Astrocyte (in vitro differentiated cells and primary cell): Measurements from ENCODE around the gene ENDOV. TPM values are rescaled to one million over a fixed set of nuclear protein-coding genes. Genes with fewer than 3 reads are reported as not detected.

ENCODE experiments used
- DNase-seq: peaks from one replicate; pipeline ENCODE4 v3.0.0-alpha.2; 2010; ENCODE audit warnings: low read depth
- FAIRE-seq: peaks from 2 replicates; lab custom pipeline; 2011; peaks lifted over from hg19 to GRCh38; lab: Jason Lieb, UNC
- H2AFZ ChIP-seq: 2 replicates; pipeline ENCODE4 v1.6.0; 2012; ENCODE audit warnings: low read depth, low read length, inconsistent platforms
- H3K27ac ChIP-seq: 2 replicates; pipeline ENCODE4 v1.5.1; 2011; ENCODE audit warnings: low read depth, low read length, inconsistent platforms
- H3K27me3 ChIP-seq: 2 replicates; pipeline ENCODE4 v1.6.0; 2011; ENCODE audit warnings: low read length, inconsistent platforms; ENCODE audit not compliant: insufficient read depth
- H3K36me3 ChIP-seq: 2 replicates; pipeline ENCODE4 v1.5.1; 2011; ENCODE audit warnings: low read length, inconsistent platforms; ENCODE audit not compliant: insufficient read depth
- H3K4me1 ChIP-seq: 2 replicates; pipeline ENCODE4 v1.5.1; 2011; ENCODE audit warnings: low read length, inconsistent platforms; ENCODE audit not compliant: insufficient read depth
- H3K4me2 ChIP-seq: 2 replicates; pipeline ENCODE4 v1.6.0; 2012; ENCODE audit warnings: low read length, inconsistent platforms
- H3K4me3 ChIP-seq: 2 replicates; pipeline ENCODE4 v1.5.1; 2011; ENCODE audit warnings: low read depth, mild to moderate bottlenecking, low read length, inconsistent platforms; ENCODE audit not compliant: insufficient read depth
- H3K79me2 ChIP-seq: 2 replicates; pipeline ENCODE4 v1.6.0; 2012; ENCODE audit warnings: mild to moderate bottlenecking, low read length, inconsistent platforms; ENCODE audit not compliant: insufficient read depth
- H3K9ac ChIP-seq: 2 replicates; pipeline ENCODE4 v1.6.0; 2012; ENCODE audit warnings: mild to moderate bottlenecking, low read length, inconsistent platforms
- H3K9me3 ChIP-seq: 2 replicates; pipeline ENCODE4 v1.5.1; 2012; ENCODE audit warnings: low read depth, mild to moderate bottlenecking, low read length, inconsistent platforms; ENCODE audit not compliant: insufficient read depth
- H4K20me1 ChIP-seq: 2 replicates; pipeline ENCODE4 v1.6.0; 2012; ENCODE audit warnings: low read length, inconsistent platforms; ENCODE audit not compliant: insufficient read depth
- H3K27ac Mint-ChIP-seq: one replicate; pipeline ENCODE4 v1.8.0; 2021; ENCODE audit warnings: mild to moderate bottlenecking, mixed read lengths; ENCODE audit not compliant: unreplicated experiment
- H3K27me3 Mint-ChIP-seq: one replicate; pipeline ENCODE4 v1.8.0; 2021; ENCODE audit warnings: low read depth, mixed read lengths; ENCODE audit not compliant: unreplicated experiment
- H3K36me3 Mint-ChIP-seq: one replicate; pipeline ENCODE4 v1.8.0; 2021; ENCODE audit warnings: low read depth, mixed read lengths; ENCODE audit not compliant: unreplicated experiment
- H3K4me1 Mint-ChIP-seq: one replicate; pipeline ENCODE4 v1.8.0; 2021; ENCODE audit warnings: low read depth, mixed read lengths; ENCODE audit not compliant: unreplicated experiment
- H3K4me3 Mint-ChIP-seq: one replicate; pipeline ENCODE4 v1.8.0; 2021; ENCODE audit warnings: mild to moderate bottlenecking, moderate library complexity, mixed read lengths; ENCODE audit not compliant: unreplicated experiment
- H3K9me3 Mint-ChIP-seq: one replicate; pipeline ENCODE4 v1.8.0; 2021; ENCODE audit warnings: mild to moderate bottlenecking, mixed read lengths; ENCODE audit not compliant: unreplicated experiment
- EZH2 ChIP-seq: IDR thresholded peaks from 2 replicates; pipeline ENCODE4 v1.6.1; 2012; ENCODE audit warnings: mild to moderate bottlenecking, low read length, inconsistent platforms; ENCODE audit not compliant: insufficient read depth
- total RNA-seq: library from RNA; stranded (reverse); gene quantifications from 2 replicates; pipeline ENCODE4 v1.2.1, GENCODE V29; 2021
- TF ChIP-seq, protein P1 (sequence below): IDR thresholded peaks from 2 replicates; pipeline ENCODE4 v1.5.1; 2011; ENCODE audit warnings: low read depth, mild to moderate bottlenecking, inconsistent platforms, low read length, moderate library complexity; ENCODE audit not compliant: insufficient read depth

Gene ENDOV
- total RNA-seq, 1 donor from 2014 or later: 20.7 TPM

DNA sequence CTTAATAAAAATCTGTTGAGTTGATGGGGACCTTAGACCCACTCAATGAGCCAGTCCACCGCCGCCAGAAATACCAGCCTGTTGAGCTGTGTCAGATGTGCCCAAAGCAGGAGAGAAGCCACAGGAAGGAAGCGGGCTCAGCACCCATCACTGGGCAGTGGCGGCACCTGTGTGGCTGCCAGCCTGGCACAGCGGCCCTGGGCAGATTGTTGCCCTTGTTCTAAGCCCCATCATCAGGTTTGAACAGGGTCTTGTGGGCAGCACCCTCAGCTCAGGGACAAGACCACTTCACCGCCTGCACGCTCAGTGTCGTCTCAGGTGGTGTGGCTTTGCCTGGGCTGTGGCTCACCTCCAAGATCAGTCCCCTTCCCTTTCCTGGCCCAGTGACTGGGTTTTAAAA, 9.3 kb downstream of the ENDOV start:
- Histone ChIP-seq H3K27ac (no peak overlapping the region), H2AFZ (no peak overlapping the region), H3K36me3 (no peaks in the 10 kb centered on the region), H4K20me1 (peaks cover 23% of the 10 kb centered on the region), H3K4me1 (no peaks in the 10 kb centered on the region), H3K4me3 (no peak overlapping the region), H3K9ac (no peak overlapping the region), H3K4me2 (no peak overlapping the region), H3K79me2 (no peaks in the 10 kb centered on the region), H3K9me3 (no peaks in the 10 kb centered on the region), H3K27me3 (no peaks in the 10 kb centered on the region)
- DNase-seq (no peak), FAIRE-seq (no peak)
- H3K4me1 Mint-ChIP-seq: no peaks in the 10 kb centered on the region
- H3K9me3 Mint-ChIP-seq: no peaks in the 10 kb centered on the region
- no peak overlapping the region for H3K4me3 Mint-ChIP-seq
- no peaks in the 10 kb centered on the region for H3K27me3 Mint-ChIP-seq
- H3K36me3 Mint-ChIP-seq: peaks cover 7% of the 10 kb centered on the region
- TF ChIP-seq EZH2: no peak
- TF ChIP-seq, protein P1, sequence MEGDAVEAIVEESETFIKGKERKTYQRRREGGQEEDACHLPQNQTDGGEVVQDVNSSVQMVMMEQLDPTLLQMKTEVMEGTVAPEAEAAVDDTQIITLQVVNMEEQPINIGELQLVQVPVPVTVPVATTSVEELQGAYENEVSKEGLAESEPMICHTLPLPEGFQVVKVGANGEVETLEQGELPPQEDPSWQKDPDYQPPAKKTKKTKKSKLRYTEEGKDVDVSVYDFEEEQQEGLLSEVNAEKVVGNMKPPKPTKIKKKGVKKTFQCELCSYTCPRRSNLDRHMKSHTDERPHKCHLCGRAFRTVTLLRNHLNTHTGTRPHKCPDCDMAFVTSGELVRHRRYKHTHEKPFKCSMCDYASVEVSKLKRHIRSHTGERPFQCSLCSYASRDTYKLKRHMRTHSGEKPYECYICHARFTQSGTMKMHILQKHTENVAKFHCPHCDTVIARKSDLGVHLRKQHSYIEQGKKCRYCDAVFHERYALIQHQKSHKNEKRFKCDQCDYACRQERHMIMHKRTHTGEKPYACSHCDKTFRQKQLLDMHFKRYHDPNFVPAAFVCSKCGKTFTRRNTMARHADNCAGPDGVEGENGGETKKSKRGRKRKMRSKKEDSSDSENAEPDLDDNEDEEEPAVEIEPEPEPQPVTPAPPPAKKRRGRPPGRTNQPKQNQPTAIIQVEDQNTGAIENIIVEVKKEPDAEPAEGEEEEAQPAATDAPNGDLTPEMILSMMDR: no peak
- no peak overlapping the region for H3K27ac Mint-ChIP-seq

DNA sequence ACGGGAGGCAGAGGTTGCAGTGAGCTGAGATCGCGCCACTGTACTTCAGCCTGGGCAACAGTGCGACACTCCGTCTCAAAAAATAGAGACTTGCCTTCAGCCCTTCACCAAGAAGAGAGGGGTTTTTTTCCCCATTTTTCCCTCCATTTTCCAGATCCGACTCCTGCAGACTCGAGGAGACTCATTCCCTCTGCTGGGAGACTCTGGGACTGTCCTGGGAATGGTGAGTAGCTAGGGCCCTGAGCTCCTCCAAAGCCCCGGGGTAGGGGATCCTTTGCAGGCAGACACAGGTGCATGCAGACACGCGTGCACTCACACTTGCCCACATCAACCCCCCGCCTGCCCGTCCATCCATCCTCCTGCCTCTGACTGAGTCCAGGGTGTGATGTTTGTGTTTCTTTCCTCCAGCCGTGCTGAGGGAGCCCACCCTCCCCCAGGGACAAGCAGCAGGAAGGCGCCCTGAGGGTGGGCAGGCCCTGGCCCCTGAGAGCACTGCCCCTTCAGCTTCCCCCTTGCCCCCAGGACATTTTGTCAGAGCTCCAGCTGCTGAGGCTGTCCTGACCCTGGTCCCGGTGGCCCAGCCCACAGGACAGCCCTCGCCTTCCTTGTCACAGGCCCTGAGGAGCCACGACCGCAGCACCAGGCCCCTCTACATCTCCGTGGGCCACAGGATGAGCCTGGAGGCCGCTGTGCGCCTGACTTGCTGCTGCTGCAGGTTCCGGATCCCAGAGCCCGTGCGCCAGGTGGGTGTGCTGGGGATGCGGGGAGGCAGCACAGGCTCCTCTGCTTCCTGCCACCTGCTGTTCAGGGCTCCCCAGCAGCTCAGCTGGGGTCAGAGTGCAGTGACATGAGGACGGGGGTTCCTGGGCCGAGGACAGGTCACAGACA, 10.2 kb downstream of the ENDOV start:
- no peak for TF ChIP-seq EZH2
- TF ChIP-seq, protein P1: no peak
- Histone ChIP-seq H3K27me3 (no peaks in the 10 kb centered on the region), H4K20me1 (peaks cover 15% of the 10 kb centered on the region), H3K36me3 (no peaks in the 10 kb centered on the region), H3K4me1 (no peaks in the 10 kb centered on the region), H3K4me3 (no peak overlapping the region), H3K4me2 (no peak overlapping the region), H3K9me3 (no peaks in the 10 kb centered on the region), H3K9ac (no peak overlapping the region), H3K79me2 (no peaks in the 10 kb centered on the region), H3K27ac (no peak overlapping the region), H2AFZ (no peak overlapping the region)
- peaks cover 2% of the 10 kb centered on the region for H3K36me3 Mint-ChIP-seq
- H3K4me3 Mint-ChIP-seq: no peak overlapping the region
- FAIRE-seq: no peak
- no peak for DNase-seq
- no peaks in the 10 kb centered on the region for H3K9me3 Mint-ChIP-seq
- no peaks in the 10 kb centered on the region for H3K4me1 Mint-ChIP-seq
- H3K27ac Mint-ChIP-seq: no peak overlapping the region
- no peaks in the 10 kb centered on the region for H3K27me3 Mint-ChIP-seq
